Pulmonary artery endothelial cell (primary cell): ENCODE measurements around the gene SETBP1. TPM values are rescaled to one million over a fixed set of nuclear protein-coding genes. Genes with fewer than 3 reads are reported as not detected.

Experiments used
- DNase-seq: peaks from one replicate; pipeline ENCODE4 v3.0.0-alpha.2; 2011; ENCODE audit warnings: low read depth, low spot score
- total RNA-seq: library from RNA; depleted of rRNA; stranded (reverse); fragments of >200 nt; gene quantifications from 2 replicates; pipeline ENCODE4 v1.2.3, GENCODE V29; 2014

Gene SETBP1
- total RNA-seq, 1 donor from 2014 or later = 4.0 TPM

GRCh38 chr18:45019469-45019868, 338.8 kb downstream of the SETBP1 start:
- no peak for DNase-seq

DNA sequence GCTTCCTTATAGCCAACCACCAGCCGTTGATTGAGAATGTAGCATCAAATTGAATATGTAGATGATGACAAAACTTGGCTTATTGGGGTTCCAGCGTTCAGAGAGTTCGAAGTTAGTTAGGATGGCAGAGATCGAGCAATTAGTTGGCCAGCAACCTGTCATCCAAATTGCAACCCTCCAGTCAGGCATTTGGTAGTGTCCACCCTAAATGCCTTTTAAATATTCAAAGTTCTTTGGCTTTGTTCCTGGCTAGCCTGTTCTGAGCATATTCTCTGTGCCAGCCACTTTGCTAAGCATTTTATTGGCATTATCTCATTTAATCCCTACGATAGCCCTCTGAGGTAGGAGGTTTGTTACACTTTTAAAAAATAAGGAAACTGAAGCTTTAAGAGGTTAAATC, 342.8 kb downstream of the SETBP1 start:
- no peak for DNase-seq

DNA sequence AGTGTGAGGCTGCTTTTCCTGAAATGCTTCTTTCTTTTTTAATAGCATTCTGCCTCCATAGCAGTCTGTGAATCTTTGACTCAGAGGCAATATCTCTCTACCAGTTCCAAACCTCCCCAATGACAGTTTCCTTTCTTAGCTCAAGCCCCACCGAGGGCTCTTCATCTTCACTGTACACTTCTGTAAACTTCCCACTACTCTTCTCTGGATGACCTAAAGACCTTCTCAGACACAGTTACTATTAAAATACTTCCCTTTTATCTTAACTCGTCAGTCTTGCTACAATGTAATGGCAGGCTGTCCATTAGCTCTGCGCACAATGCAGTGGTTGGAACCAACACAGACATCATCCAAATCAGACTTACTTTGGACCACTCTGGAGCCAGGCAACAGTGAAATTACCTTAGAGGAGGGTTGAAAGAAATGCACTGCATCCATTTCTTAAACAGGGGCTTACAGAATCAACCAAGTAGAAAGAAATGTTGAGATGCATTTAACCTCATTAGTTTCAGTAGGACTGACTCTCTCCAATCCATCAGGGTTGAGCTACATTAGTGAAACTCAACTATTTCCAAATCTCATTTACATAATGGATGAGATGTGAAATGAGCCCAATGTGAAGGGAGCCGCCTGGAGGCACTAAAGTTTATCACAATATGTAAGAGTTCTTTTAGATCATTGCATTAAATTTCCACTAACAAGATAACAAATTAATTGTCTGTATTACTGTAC, 343.8 kb downstream of the SETBP1 start:
- DNase-seq = no peak

GRCh38 chr18:45025089-45025450, 344.4 kb downstream of the SETBP1 start:
- DNase-seq = no peak

- no peak for DNase-seq
Measured at GRCh38 chr18:45026162-45026561, 345.5 kb downstream of the SETBP1 start.

DNA sequence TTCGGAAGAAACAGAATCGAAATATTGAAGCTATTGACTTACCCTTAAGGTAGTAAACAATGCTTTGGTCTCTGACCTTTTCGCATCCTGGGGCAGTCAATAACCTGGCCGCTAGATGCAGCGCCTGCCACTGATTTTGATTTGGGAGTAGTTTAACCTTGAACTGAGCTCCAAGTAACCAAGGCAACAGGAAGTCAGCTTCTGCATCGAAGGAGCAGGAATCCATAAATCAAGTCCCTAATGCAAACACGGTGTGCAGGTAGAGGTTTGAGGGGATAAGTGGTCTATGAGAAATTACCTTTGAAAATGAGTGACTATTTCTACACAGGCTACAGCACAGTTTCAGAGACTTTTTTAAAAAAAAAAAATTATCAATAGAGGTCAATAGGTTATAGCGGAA, 353.5 kb downstream of the SETBP1 start:
- DNase-seq = no peak

DNA sequence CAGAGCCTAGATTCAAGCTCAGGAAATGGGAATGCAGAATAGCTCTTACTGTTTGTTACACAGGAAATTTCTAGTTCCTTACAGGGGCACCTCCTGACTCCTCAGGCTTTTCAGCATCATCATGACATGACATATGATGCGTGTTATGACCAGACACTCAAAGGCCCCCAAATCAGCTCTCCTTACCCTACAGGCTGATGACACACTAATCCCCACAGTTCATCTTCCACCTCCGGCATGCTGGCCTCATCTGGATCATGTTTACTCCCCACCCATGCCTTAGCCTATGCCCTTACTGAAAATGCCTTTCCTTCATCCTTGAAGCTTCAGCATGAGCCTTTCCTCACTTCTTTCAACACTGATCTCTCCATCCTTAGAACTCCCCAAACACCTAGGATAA, 356.9 kb downstream of the SETBP1 start:
- DNase-seq = no peak

GRCh38 chr18:45039376-45039775, 358.7 kb downstream of the SETBP1 start:
- DNase-seq = no peak

DNA sequence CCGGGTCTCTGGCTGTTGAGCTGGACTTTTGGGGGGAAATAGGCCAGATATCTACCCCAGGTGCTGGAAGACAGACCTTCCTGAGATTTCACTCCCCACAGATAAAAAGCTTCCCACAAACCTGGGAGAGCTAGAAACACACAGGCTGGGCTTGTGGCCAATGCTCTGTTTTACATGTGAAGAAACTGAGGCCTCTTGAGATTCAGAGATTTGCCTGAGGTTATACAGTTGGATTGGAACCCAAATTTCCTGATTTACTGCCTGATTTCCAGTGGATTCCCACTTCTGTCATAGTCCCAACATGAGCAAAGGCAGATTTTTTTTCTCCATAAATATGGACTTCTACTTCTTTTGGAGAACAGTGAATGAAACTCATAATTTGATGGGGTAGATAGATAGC, 360.2 kb downstream of the SETBP1 start:
- DNase-seq = no peak

- DNase-seq = no peak
Measured at GRCh38 chr18:45044787-45045186, 364.1 kb downstream of the SETBP1 start.

- no peak for DNase-seq
Measured at GRCh38 chr18:45046228-45046627, 365.5 kb downstream of the SETBP1 start.

DNA sequence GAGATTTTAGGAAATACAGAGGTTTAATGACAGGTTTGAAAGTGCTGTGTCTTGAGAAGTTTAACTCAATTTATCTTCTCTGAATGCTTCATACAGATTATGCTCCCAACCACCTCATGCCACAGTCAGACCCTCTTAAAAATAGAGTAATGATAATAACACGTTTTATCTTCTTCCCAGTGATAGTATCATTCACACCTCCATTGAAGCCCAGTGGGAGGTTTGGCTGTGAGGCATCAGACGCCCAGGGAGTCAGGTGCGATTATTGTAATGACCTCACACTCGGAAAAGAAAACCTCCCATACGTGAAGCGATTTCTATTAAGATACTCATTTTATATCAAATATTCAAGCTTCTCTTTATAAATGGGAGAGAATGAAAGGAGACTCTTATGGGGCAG, 366.3 kb downstream of the SETBP1 start:
- no peak for DNase-seq

- no peak for DNase-seq
Measured at GRCh38 chr18:45049578-45050319, 369.1 kb downstream of the SETBP1 start.

- peak; percentile 35 for DNase-seq
Measured at GRCh38 chr18:45050712-45051601, 370.3 kb downstream of the SETBP1 start.

GRCh38 chr18:45054636-45055035, 373.9 kb downstream of the SETBP1 start:
- no peak for DNase-seq

GRCh38 chr18:45055811-45056210, 375.1 kb downstream of the SETBP1 start:
- no peak for DNase-seq

GRCh38 chr18:45056926-45057325, 376.2 kb downstream of the SETBP1 start:
- no peak for DNase-seq

DNA sequence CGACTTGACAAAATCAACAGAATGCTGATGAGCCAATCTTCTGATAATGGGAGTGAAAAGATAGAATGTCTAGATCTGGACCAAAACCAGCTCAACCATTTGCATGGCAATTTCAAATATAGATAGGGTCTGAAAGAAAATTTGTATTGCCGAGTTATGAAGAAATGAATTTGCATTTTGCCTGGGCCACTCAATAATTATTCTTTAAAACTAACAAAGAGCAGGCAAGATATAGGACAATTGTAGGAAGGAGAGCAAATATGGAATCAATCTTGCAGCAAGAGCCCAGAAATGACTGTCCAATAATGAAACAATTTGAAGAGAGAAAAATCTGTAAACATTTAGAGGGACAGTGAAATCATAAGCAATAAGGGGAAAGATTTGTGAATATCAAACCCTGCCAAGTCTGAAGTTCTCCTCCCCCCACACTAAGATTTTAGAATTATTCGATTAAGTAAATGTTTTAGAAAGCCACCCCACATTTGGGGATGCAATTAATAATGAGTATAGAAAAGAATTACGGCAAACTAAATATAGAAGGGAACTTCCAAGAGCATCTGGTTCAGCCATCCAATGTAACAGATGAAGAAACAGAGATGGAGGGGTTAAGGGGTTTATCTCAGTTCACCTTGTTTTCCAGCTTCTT, 377.4 kb downstream of the SETBP1 start:
- no peak for DNase-seq

GRCh38 chr18:45059695-45060094, 379.0 kb downstream of the SETBP1 start:
- no peak for DNase-seq

DNA sequence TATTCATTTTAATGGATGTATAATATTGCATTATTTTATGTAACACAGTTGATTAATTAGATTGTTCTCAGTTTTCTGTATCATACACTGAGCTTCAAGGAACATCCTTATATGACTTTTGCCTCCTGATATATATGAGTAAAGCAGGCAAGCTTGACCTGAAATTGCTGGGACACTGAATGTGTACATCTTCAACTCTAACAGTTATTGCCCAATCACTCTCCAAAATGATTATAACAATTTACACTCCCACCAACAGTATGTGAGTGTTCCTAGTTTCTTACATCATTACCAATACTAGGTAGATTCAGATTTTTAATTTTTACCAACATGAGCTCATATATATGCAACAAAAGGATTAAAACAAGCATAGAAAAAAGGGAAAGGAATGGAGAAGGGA, 379.4 kb downstream of the SETBP1 start:
- DNase-seq = no peak

- no peak for DNase-seq
Measured at GRCh38 chr18:45061359-45061758, 380.7 kb downstream of the SETBP1 start.
